Panc1 (cell line): ENCODE data around the gene RNASEH2B. TPM values are rescaled to one million over a fixed set of nuclear protein-coding genes. Genes with fewer than 3 reads are reported as not detected.

ENCODE experiments used
- ATAC-seq: fragments of 200-7000 bp; cut with Tn5 transposase; 2 replicates; pipeline ENCODE4 v1.9.1; 2020; ENCODE audit warnings: mild to moderate bottlenecking, moderate library complexity
- BruUV-seq: library from RNA; stranded (reverse); fragments of 400-500 nt; replicated peaks from 2 replicates; lab custom pipeline; 2021; lab: Mats Ljungman, UMichigan
- CTCF ChIA-PET: fragments of 300-600 bp; sonication (Branson Sonifier 250); formaldehyde crosslinking; loops from one replicate; lab custom pipeline; 2022; ENCODE audit warnings: antibody characterized with exemption; lab: Charles Lee
- POLR2A ChIA-PET: fragments of 300-600 bp; sonication (Branson Sonifier 250); formaldehyde crosslinking; loops from one replicate; lab custom pipeline; 2022; ENCODE audit warnings: antibody characterized with exemption; lab: Charles Lee
- DNase-seq: peaks from one replicate; pipeline ENCODE4 v3.0.0-alpha.2; 2010; ENCODE audit warnings: low read depth, low spot score
- H3K27ac ChIP-seq: 2 replicates; pipeline ENCODE4 v1.5.1; 2011; ENCODE audit warnings: mild to moderate bottlenecking, low read length, inconsistent platforms
- H3K27me3 ChIP-seq: fragments of 200-500 bp; sonication (Bioruptor generic); 2 replicates; pipeline ENCODE4 v1.6.0; 2014; ENCODE audit warnings: low read length, inconsistent platforms; ENCODE audit not compliant: control insufficient read depth, insufficient read depth
- H3K36me3 ChIP-seq: fragments of 200-500 bp; sonication (Bioruptor generic); 2 replicates; pipeline ENCODE4 v1.5.1; 2014; ENCODE audit warnings: inconsistent platforms, mild to moderate bottlenecking, low read length, moderate library complexity; ENCODE audit not compliant: control insufficient read depth, insufficient read depth
- H3K4me1 ChIP-seq: 2 replicates; pipeline ENCODE4 v1.5.1; 2011; ENCODE audit warnings: inconsistent platforms, mild to moderate bottlenecking, low read length, moderate library complexity; ENCODE audit not compliant: control insufficient read depth, insufficient read depth
- H3K4me3 ChIP-seq, 2 experiments: 2 replicates each; pipeline ENCODE4 v1.5.1; 2011 to 2012; ENCODE audit warnings: low read depth in 2 of 2, low read length in 2 of 2, mild to moderate bottlenecking in 2 of 2, inconsistent platforms in 1 of 2, moderate library complexity in 1 of 2
- H3K9me3 ChIP-seq: fragments of 200-500 bp; sonication (Bioruptor generic); 2 replicates; pipeline ENCODE4 v1.5.1; 2014; ENCODE audit warnings: low read depth, mild to moderate bottlenecking, inconsistent platforms, low read length, moderate library complexity; ENCODE audit not compliant: control insufficient read depth, insufficient read depth
- POLR2AphosphoS5 ChIP-seq: IDR thresholded peaks from 2 replicates; pipeline ENCODE4 v1.6.1; 2012; ENCODE audit warnings: mild to moderate bottlenecking, low read depth, low read length, moderate library complexity
- SIN3A ChIP-seq: IDR thresholded peaks from 2 replicates; pipeline ENCODE4 v1.6.1; 2012; ENCODE audit warnings: low read depth, mild to moderate bottlenecking, low read length, moderate library complexity, borderline replicate concordance; ENCODE audit not compliant: insufficient read depth
- TCF7L2 ChIP-seq: IDR thresholded peaks from 2 replicates; pipeline ENCODE4 v1.6.1; 2011; ENCODE audit warnings: mild to moderate bottlenecking, low read depth, low read length, inconsistent platforms
- in situ Hi-C: cut with HindIII; loops from 2 replicates; pipeline ENCODE4 v1.10.0; 2016; ENCODE audit warnings: low sequenced_read_pairs, low pct_unique_long_range_greater_than_20kb
- intact Hi-C: fragments of 100-400 bp; cut with micrococcal nuclease; formaldehyde crosslinking; loops from one replicate; pipeline ENCODE4 v1.10.0; 2022; ENCODE audit not compliant: unreplicated experiment
- total RNA-seq: library from RNA; stranded (reverse); gene quantifications from one replicate; pipeline ENCODE4 v1.2.1, GENCODE V29; 2021; ENCODE audit not compliant: unreplicated experiment
- TF ChIP-seq, protein P1 (sequence below): fragments of 450-650 bp; IDR thresholded peaks from 2 replicates; pipeline ENCODE4 v1.5.1; 2017; ENCODE audit warnings: mild to moderate bottlenecking
- TF ChIP-seq, protein P2 (sequence below), 2 experiments: IDR thresholded peaks; 2 replicates each; pipeline ENCODE4 v1.6.1; 2011 to 2012; ENCODE audit warnings: low read depth in 2 of 2, control low read depth in 1 of 2, low read length in 1 of 2, mild to moderate bottlenecking in 1 of 2, moderate library complexity in 1 of 2; ENCODE audit not compliant: insufficient read depth in 1 of 2

RNASEH2B gene
- total RNA-seq, 1 experiment from 2014 or later, result 37.8 TPM

DNA sequence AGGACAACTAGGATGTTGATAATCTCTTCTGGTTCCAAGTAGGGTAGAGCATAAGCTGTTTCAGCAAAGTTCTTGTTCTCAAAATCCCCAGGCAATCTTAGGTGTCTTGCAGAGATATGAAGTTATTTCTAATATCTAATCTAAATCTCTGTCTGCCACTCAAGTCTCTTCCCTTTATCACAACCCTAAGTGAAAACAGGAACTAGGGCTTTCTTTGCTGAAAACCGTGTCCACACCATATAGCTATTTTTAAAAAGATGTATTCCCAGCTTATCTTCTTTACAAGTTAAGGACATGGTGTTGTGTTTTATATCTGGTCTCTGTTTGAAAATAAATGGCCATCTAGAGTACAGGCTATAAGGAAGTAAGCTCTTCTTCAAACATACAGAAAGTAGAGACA is 11.3 kb upstream of the RNASEH2B start:
- no peaks in the 10 kb centered on the region; the same call in 1 of the 2 replicates for H3K4me1 ChIP-seq
- no peak for ATAC-seq
- no peaks in the 10 kb centered on the region for H3K27me3 ChIP-seq
- BruUV-seq, result no TSS peak
- POLR2A ChIA-PET, result no interaction called here
- H3K9me3 ChIP-seq, result no peaks in the 10 kb centered on the region
- in situ Hi-C loops (no loop called here), intact Hi-C loops (loop anchor here (10.0 kb wide), 1 partner anchor 84 kb away; no protein-coding TSS in a partner anchor)
- no peak overlapping the region for H3K27ac ChIP-seq
- CTCF ChIA-PET, result no interaction called here
- TF ChIP-seq TCF7L2 (no peak), SIN3A (no peak), POLR2AphosphoS5 (no peak)
- TF ChIP-seq, protein P1, sequence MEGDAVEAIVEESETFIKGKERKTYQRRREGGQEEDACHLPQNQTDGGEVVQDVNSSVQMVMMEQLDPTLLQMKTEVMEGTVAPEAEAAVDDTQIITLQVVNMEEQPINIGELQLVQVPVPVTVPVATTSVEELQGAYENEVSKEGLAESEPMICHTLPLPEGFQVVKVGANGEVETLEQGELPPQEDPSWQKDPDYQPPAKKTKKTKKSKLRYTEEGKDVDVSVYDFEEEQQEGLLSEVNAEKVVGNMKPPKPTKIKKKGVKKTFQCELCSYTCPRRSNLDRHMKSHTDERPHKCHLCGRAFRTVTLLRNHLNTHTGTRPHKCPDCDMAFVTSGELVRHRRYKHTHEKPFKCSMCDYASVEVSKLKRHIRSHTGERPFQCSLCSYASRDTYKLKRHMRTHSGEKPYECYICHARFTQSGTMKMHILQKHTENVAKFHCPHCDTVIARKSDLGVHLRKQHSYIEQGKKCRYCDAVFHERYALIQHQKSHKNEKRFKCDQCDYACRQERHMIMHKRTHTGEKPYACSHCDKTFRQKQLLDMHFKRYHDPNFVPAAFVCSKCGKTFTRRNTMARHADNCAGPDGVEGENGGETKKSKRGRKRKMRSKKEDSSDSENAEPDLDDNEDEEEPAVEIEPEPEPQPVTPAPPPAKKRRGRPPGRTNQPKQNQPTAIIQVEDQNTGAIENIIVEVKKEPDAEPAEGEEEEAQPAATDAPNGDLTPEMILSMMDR, result no peak
- TF ChIP-seq, protein P2, sequence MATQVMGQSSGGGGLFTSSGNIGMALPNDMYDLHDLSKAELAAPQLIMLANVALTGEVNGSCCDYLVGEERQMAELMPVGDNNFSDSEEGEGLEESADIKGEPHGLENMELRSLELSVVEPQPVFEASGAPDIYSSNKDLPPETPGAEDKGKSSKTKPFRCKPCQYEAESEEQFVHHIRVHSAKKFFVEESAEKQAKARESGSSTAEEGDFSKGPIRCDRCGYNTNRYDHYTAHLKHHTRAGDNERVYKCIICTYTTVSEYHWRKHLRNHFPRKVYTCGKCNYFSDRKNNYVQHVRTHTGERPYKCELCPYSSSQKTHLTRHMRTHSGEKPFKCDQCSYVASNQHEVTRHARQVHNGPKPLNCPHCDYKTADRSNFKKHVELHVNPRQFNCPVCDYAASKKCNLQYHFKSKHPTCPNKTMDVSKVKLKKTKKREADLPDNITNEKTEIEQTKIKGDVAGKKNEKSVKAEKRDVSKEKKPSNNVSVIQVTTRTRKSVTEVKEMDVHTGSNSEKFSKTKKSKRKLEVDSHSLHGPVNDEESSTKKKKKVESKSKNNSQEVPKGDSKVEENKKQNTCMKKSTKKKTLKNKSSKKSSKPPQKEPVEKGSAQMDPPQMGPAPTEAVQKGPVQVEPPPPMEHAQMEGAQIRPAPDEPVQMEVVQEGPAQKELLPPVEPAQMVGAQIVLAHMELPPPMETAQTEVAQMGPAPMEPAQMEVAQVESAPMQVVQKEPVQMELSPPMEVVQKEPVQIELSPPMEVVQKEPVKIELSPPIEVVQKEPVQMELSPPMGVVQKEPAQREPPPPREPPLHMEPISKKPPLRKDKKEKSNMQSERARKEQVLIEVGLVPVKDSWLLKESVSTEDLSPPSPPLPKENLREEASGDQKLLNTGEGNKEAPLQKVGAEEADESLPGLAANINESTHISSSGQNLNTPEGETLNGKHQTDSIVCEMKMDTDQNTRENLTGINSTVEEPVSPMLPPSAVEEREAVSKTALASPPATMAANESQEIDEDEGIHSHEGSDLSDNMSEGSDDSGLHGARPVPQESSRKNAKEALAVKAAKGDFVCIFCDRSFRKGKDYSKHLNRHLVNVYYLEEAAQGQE (IDR thresholded peaks at IDR 0.05; ENCODE audit: insufficient read depth in 1 of 2, low read depth in 2 of 2, low read length in 1 of 2), result no peak
- no peaks in the 10 kb centered on the region for H3K36me3 ChIP-seq
- DNase-seq, result no peak
- H3K4me3 ChIP-seq, result no peak overlapping the region

DNA sequence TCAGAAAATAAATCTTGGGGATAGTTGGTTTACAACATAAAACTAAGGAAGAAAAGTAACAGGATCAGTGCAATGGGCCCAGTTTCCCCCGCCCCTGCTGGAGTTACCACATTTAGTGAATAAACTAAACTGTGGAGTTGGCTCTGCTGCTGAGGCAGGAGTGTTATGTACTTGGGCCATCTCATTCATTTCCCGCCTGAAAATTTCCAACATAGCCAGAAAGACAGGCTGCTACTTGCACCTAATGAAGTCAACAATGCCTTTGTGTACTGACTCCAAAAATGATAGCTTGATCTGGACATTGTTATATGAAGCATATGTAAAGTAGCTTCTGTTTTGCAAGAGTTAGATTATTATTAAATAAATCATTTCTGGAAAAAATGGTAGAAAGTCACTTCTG is 7.9 kb upstream of the RNASEH2B start:
- H3K9me3 ChIP-seq, result no peaks in the 10 kb centered on the region
- no TSS peak for BruUV-seq
- TF ChIP-seq TCF7L2 (no peak), SIN3A (no peak), POLR2AphosphoS5 (no peak)
- TF ChIP-seq, protein P2 (IDR thresholded peaks at IDR 0.05; ENCODE audit: insufficient read depth in 1 of 2, low read depth in 2 of 2, low read length in 1 of 2), result no peak
- TF ChIP-seq, protein P1, result no peak
- POLR2A ChIA-PET, result no interaction called here
- no peaks in the 10 kb centered on the region for H3K36me3 ChIP-seq
- intact Hi-C loops, result no loop called here
- no peak overlapping the region for H3K27ac ChIP-seq
- in situ Hi-C loops, result no loop called here
- no peak for ATAC-seq
- CTCF ChIA-PET, result no interaction called here
- DNase-seq, result no peak
- H3K4me1 ChIP-seq, result no peaks in the 10 kb centered on the region; the same call in 1 of the 2 replicates
- H3K27me3 ChIP-seq, result no peaks in the 10 kb centered on the region
- H3K4me3 ChIP-seq, result no peak overlapping the region
